ENCODE results near the gene WTIP. TPM values are rescaled to one million over a fixed set of nuclear protein-coding genes. Genes with fewer than 3 reads are reported as not detected.
A peak's percentile ranks its signal among the peaks of the same experiment; 100 is the strongest.

The WTIP gene
- total and polyA plus RNA-seq, 2 of the 4 experiments (the other 2 are of a cell fraction) = 30.3 to 48.9 TPM

DNA sequence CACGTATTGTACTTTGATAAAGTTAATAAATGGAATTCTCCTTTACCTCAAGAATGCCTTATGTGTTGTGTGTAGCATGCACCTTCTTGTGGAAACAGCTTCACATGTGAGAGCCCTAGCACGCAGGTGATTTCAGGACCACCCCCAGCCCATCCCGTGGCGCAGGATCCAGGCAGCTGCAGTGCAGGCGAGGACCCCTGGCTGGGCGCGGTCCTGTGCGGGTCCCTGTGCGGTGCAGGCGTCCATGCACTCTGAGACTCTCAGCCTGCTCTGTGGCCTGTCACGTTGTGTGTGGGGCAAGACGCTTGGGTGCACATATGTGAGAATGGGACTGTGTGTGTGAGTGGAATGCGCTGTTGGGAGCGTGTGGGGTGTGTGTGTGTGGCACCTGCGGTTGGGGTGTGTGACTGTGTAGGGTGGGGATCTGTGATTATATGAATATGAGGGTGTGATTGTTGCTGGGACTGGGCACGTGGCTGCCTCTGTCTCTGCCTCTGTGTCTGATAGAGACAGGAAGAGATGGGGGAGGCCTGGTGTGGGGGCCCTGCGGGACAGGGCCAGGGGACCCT lies 30.8 kb downstream of the WTIP start:
- Histone ChIP-seq H4K20me1 (ENCODE audit: insufficient read depth, low read length) (no peaks in the 10 kb centered on the region), H2BK15ac (ENCODE audit: low read depth, low read length) (no peak overlapping the region), H3K56ac (ENCODE audit: extremely low read depth, insufficient read depth, low read length) (no peak overlapping the region), H4K91ac (ENCODE audit: insufficient read depth, low read depth, low read length) (no peak overlapping the region), H4K5ac (ENCODE audit: low read depth, low read length) (no peak overlapping the region), H4K8ac (ENCODE audit: low read depth in 2 of 2, low read length in 2 of 2) (no peak overlapping the region), H3K4me1 (ENCODE audit: control insufficient read depth, insufficient read depth, low read length) (no peaks in the 10 kb centered on the region), H2BK120ac (ENCODE audit: low read depth, low read length) (no peak overlapping the region), H3K14ac (replicated peaks; ENCODE audit: low read depth, low read length) (no peak overlapping the region), H3K18ac (ENCODE audit: low read depth, low read length) (no peak overlapping the region), H3K9ac (ENCODE audit: low read depth, low read length) (no peak overlapping the region), H3K27me3 (ENCODE audit: control insufficient read depth, insufficient read depth, low read length) (peaks cover 9% of the 10 kb centered on the region; the same call in 1 of the 2 replicates), H3K27ac (ENCODE audit: insufficient read depth, low read length) (no peak overlapping the region), H3K23ac (ENCODE audit: low read depth, low read length) (no peak overlapping the region), H2AFZ (replicated peaks; ENCODE audit: low read length, poor library complexity) (no peak overlapping the region), H3K36me3 (ENCODE audit: control insufficient read depth, insufficient read depth, low read length) (no peaks in the 10 kb centered on the region), H2BK5ac (ENCODE audit: low read depth, low read length, poor library complexity, severe bottlenecking) (no peak overlapping the region), H3K9me1 (ENCODE audit: insufficient read depth, low read length) (no peaks in the 10 kb centered on the region), H3K4ac (ENCODE audit: low read depth, low read length) (no peak overlapping the region), H2BK20ac (ENCODE audit: low read depth, low read length) (no peak overlapping the region), H3K79me1 (ENCODE audit: low read depth in 1 of 2, low read length in 2 of 2) (no peaks in the 10 kb centered on the region), H3K4me3 (ENCODE audit: insufficient read depth, low read depth, low read length) (no peak overlapping the region), H2AK9ac (replicated peaks; ENCODE audit: low read depth, low read length, poor library complexity) (peak overlapping the region; percentile 42), H3K4me2 (ENCODE audit: low read depth, low read length) (no peak overlapping the region), H2AK5ac (ENCODE audit: low read depth, low read length) (no peak overlapping the region), H3K9me3 (ENCODE audit: control insufficient read depth, insufficient read depth, low read length) (peaks cover 6% of the 10 kb centered on the region)
- in situ Hi-C loops (cut with MboI; ENCODE audit: low sequenced_read_pairs) = no loop called here
- TF ChIP-seq, protein P1, sequence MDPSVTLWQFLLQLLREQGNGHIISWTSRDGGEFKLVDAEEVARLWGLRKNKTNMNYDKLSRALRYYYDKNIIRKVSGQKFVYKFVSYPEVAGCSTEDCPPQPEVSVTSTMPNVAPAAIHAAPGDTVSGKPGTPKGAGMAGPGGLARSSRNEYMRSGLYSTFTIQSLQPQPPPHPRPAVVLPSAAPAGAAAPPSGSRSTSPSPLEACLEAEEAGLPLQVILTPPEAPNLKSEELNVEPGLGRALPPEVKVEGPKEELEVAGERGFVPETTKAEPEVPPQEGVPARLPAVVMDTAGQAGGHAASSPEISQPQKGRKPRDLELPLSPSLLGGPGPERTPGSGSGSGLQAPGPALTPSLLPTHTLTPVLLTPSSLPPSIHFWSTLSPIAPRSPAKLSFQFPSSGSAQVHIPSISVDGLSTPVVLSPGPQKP (IDR thresholded peaks at IDR 0.05; ENCODE audit: borderline replicate concordance, low read depth, low read length) = no peak
- TF ChIP-seq RFX5 (IDR thresholded peaks at IDR 0.05; ENCODE audit: low read depth, low read length) = no peak
- TF ChIP-seq, protein P2, sequence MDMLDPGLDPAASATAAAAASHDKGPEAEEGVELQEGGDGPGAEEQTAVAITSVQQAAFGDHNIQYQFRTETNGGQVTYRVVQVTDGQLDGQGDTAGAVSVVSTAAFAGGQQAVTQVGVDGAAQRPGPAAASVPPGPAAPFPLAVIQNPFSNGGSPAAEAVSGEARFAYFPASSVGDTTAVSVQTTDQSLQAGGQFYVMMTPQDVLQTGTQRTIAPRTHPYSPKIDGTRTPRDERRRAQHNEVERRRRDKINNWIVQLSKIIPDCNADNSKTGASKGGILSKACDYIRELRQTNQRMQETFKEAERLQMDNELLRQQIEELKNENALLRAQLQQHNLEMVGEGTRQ (IDR thresholded peaks at IDR 0.05; ENCODE audit: low read depth, low read length) = no peak
- no peak for TF ChIP-seq CEBPB (IDR thresholded peaks at IDR 0.05; ENCODE audit: low read depth, low read length)
- no peak for TF ChIP-seq NFE2L2 (IDR thresholded peaks at IDR 0.05; ENCODE audit: low read depth, low read length)
- no peak for TF ChIP-seq BHLHE40 (IDR thresholded peaks at IDR 0.05; ENCODE audit: low read depth, low read length)
- no peak for TF ChIP-seq CHD1 (IDR thresholded peaks at IDR 0.05; ENCODE audit: low read depth, low read length)
- no peak for TF ChIP-seq FOS (IDR thresholded peaks at IDR 0.05; ENCODE audit: low read depth, low read length)
- no peak for TF ChIP-seq POLR2A (IDR thresholded peaks at IDR 0.05; ENCODE audit: low read depth, low read length)
- TF ChIP-seq RAD21 (IDR thresholded peaks at IDR 0.05; ENCODE audit: low read length) = no peak
- no peak for TF ChIP-seq MAFK (IDR thresholded peaks at IDR 0.05; ENCODE audit: low read depth, low read length)
- no peak for TF ChIP-seq MXI1 (IDR thresholded peaks at IDR 0.05; ENCODE audit: borderline replicate concordance, low read depth, low read length)
- TF ChIP-seq, protein P3, sequence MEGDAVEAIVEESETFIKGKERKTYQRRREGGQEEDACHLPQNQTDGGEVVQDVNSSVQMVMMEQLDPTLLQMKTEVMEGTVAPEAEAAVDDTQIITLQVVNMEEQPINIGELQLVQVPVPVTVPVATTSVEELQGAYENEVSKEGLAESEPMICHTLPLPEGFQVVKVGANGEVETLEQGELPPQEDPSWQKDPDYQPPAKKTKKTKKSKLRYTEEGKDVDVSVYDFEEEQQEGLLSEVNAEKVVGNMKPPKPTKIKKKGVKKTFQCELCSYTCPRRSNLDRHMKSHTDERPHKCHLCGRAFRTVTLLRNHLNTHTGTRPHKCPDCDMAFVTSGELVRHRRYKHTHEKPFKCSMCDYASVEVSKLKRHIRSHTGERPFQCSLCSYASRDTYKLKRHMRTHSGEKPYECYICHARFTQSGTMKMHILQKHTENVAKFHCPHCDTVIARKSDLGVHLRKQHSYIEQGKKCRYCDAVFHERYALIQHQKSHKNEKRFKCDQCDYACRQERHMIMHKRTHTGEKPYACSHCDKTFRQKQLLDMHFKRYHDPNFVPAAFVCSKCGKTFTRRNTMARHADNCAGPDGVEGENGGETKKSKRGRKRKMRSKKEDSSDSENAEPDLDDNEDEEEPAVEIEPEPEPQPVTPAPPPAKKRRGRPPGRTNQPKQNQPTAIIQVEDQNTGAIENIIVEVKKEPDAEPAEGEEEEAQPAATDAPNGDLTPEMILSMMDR (conservative IDR thresholded peaks at IDR 0.05; ENCODE audit: low read depth, low read length) = no peak
- no peak for TF ChIP-seq RCOR1 (IDR thresholded peaks at IDR 0.05; ENCODE audit: insufficient replicate concordance, low read length)
- no peak for TF ChIP-seq MAZ (IDR thresholded peaks at IDR 0.05; ENCODE audit: borderline replicate concordance, low read depth, low read length)
- TF ChIP-seq SMC3 (IDR thresholded peaks at IDR 0.05; ENCODE audit: low read depth, low read length) = no peak
- WGBS, 2 experiments (ENCODE audit: extremely low coverage in 2 of 2, insufficient read length in 1 of 2) = 87% methylated on average over 3 of the region's 17 CpGs; no CpG with 5 or more reads in 1 of the 2 experiments
- CTCF ChIA-PET = no interaction called here
- dilution Hi-C loops (cut with HindIII; ENCODE audit: low sequenced_read_pairs, unreplicated experiment) = no loop called here
- no TSS peak for BruUV-seq (replicated peaks)
- ATAC-seq (ENCODE audit: low read depth) = peak; percentile 16; the same call in 1 of the 2 replicates
- intact Hi-C loops (cut with micrococcal nuclease) = no loop called here
- POLR2A ChIA-PET (ENCODE audit: unreplicated experiment) = no interaction called here
- DNase-seq = no peak
